Upper lobe of right lung (tissue), 1 donor: ENCODE measurements around the gene AMFR. TPM values are rescaled to one million over a fixed set of nuclear protein-coding genes. Genes with fewer than 3 reads are reported as not detected.

Source experiments
- ATAC-seq: fragments of 200-7000 bp; cut with Tn5 transposase; one replicate; pipeline ENCODE4 v1.9.1; 2020; ENCODE audit warnings: mild to moderate bottlenecking, moderate library complexity
- DNase-seq: peaks from one replicate; pipeline ENCODE4 v3.0.0-alpha.2; 2020
- H3K27ac ChIP-seq: fragments of 200-600 bp; one replicate; pipeline ENCODE4 v1.8.0; 2022
- H3K27me3 ChIP-seq: fragments of 200-600 bp; one replicate; pipeline ENCODE4 v1.8.0; 2022; ENCODE audit warnings: mild to moderate bottlenecking
- H3K36me3 ChIP-seq: fragments of 200-600 bp; one replicate; pipeline ENCODE4 v1.8.0; 2022
- H3K4me1 ChIP-seq: fragments of 200-600 bp; one replicate; pipeline ENCODE4 v1.8.0; 2022
- H3K4me3 ChIP-seq: fragments of 200-600 bp; one replicate; pipeline ENCODE4 v1.8.0; 2022; ENCODE audit warnings: mild to moderate bottlenecking
- H3K9me3 ChIP-seq: fragments of 200-600 bp; one replicate; pipeline ENCODE4 v1.8.0; 2022
- intact Hi-C: fragments of 100-400 bp; cut with DNase I; formaldehyde crosslinking; loops from one replicate; pipeline ENCODE4 v1.11.0; 2022
- total RNA-seq: library from RNA; stranded (reverse); fragmentation: NEBNext Ultra II Directional; extraction: Animal tissue kit (Norgen Biotek cat#: 25700); gene quantifications from one replicate; pipeline ENCODE4 v1.2.1, GENCODE V29; 2021
- TF ChIP-seq, protein P1 (sequence below): fragments of 200-600 bp; IDR thresholded peaks from one replicate; pipeline ENCODE4 v1.8.0; 2022; ENCODE audit warnings: antibody characterized with exemption
- donor health status: DM: no; HTN: yes; CAD: no; lungs with severe emphysema.

The AMFR gene
- total RNA-seq, 1 donor from 2014 or later: 89.8 TPM

DNA sequence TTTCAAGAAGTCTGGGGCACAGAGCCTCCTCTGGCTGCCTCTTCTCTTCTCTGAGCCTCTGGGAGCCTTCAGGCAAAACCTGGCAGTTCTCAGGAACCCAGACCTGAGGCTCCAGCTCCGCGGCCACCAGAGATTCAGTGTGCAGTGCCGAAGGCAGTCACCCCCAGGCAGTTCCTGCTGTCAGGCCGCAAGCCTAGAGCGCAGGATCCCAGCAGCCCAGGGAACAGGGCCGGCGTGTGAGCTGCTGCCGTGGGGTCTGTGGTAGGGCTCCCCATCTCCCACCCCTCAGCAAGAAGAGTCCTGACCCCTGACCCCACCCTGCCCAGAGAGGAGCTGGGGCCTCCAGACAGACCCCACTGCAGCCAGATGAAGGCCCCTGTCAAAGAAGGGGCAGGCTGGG, 78.2 kb downstream of the AMFR start:
- no peak overlapping the region for H3K27ac ChIP-seq
- intact Hi-C loops: no loop called here
- TF ChIP-seq, protein P1, sequence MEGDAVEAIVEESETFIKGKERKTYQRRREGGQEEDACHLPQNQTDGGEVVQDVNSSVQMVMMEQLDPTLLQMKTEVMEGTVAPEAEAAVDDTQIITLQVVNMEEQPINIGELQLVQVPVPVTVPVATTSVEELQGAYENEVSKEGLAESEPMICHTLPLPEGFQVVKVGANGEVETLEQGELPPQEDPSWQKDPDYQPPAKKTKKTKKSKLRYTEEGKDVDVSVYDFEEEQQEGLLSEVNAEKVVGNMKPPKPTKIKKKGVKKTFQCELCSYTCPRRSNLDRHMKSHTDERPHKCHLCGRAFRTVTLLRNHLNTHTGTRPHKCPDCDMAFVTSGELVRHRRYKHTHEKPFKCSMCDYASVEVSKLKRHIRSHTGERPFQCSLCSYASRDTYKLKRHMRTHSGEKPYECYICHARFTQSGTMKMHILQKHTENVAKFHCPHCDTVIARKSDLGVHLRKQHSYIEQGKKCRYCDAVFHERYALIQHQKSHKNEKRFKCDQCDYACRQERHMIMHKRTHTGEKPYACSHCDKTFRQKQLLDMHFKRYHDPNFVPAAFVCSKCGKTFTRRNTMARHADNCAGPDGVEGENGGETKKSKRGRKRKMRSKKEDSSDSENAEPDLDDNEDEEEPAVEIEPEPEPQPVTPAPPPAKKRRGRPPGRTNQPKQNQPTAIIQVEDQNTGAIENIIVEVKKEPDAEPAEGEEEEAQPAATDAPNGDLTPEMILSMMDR: no peak
- H3K4me3 ChIP-seq: no peak overlapping the region
- no peaks in the 10 kb centered on the region for H3K9me3 ChIP-seq
- ATAC-seq (no peak), DNase-seq (peak; percentile 48)
- H3K27me3 ChIP-seq: no peaks in the 10 kb centered on the region
- no peaks in the 10 kb centered on the region for H3K4me1 ChIP-seq
- H3K36me3 ChIP-seq: no peaks in the 10 kb centered on the region

- H3K4me1 ChIP-seq: no peaks in the 10 kb centered on the region
- peak; percentile 36 for DNase-seq
- no peak overlapping the region for H3K27ac ChIP-seq
- no peaks in the 10 kb centered on the region for H3K9me3 ChIP-seq
- ATAC-seq: no peak
- intact Hi-C loops: no loop called here
- H3K4me3 ChIP-seq: no peak overlapping the region
- H3K36me3 ChIP-seq: no peaks in the 10 kb centered on the region
- TF ChIP-seq, protein P1: no peak
- H3K27me3 ChIP-seq: no peaks in the 10 kb centered on the region
These were observed 79.0 kb downstream of the AMFR start for GRCh38 chr16:56346131-56346890.

GRCh38 chr16:56345406-56346050, 79.8 kb downstream of the AMFR start:
- intact Hi-C loops: no loop called here
- Histone ChIP-seq H3K27me3 (no peaks in the 10 kb centered on the region), H3K27ac (no peak overlapping the region), H3K4me1 (no peaks in the 10 kb centered on the region), H3K4me3 (no peak overlapping the region), H3K36me3 (no peaks in the 10 kb centered on the region), H3K9me3 (no peaks in the 10 kb centered on the region)
- TF ChIP-seq, protein P1: no peak
- DNase-seq (no peak), ATAC-seq (no peak)

DNA sequence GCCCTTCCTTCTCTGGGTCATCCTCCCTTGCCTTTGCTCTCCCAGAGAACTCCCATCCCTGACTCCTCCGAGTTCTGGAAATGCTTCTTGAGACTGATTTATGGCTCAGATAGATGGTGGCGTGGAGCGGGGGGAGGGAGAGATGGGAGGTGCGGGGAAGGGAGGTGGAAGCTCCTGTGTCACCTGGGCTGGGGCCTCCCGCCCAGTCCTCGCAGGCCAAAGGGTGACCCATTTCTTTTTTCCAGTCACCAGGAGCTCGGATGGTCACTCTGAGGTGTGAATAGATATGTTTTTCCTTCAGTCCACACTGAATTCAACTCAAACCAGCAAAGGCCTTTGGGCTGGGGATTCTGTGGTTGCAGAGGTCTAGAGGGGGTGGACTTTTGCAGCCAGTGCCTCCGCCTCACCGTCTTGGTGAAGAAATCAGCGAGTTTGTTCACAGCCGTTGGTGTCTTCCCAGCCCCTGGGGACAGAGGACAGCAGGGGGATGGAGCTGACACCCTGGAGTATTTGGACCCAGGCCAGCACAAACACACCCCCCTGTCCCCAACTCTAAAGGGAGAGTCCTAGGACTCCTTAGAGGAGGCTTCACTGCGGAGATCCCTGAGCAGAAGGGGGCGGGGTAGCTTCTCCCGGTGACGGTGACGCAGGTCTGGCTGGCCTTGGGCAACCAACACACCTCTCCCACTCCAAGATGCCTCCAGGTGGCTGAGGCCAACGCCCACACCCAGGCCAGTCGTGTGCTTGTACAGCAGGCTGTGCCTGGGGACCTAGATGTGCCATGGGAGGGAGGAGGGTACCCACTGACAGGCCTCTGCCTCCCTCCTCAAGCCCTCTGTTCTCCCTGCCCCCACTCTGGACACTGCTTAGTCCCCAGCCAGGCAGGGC, 80.6 kb downstream of the AMFR start:
- TF ChIP-seq, protein P1: no peak
- no peak for ATAC-seq
- H3K36me3 ChIP-seq: no peaks in the 10 kb centered on the region
- H3K4me1 ChIP-seq: no peaks in the 10 kb centered on the region
- H3K9me3 ChIP-seq: no peaks in the 10 kb centered on the region
- H3K4me3 ChIP-seq: no peak overlapping the region
- intact Hi-C loops: no loop called here
- no peak for DNase-seq
- no peaks in the 10 kb centered on the region for H3K27me3 ChIP-seq
- H3K27ac ChIP-seq: no peak overlapping the region

GRCh38 chr16:56343661-56344517, 81.5 kb downstream of the AMFR start:
- H3K27ac ChIP-seq: no peak overlapping the region
- intact Hi-C loops: no loop called here
- H3K4me3 ChIP-seq: no peak overlapping the region
- TF ChIP-seq, protein P1: no peak
- no peaks in the 10 kb centered on the region for H3K36me3 ChIP-seq
- H3K27me3 ChIP-seq: no peaks in the 10 kb centered on the region
- H3K4me1 ChIP-seq: no peaks in the 10 kb centered on the region
- no peaks in the 10 kb centered on the region for H3K9me3 ChIP-seq
- DNase-seq: no peak
- ATAC-seq: no peak
